Large intestine (tissue), 3 donors: ENCODE results near the gene CEMIP. TPM values are rescaled to one million over a fixed set of nuclear protein-coding genes. Genes with fewer than 3 reads are reported as not detected.

ENCODE experiments used
- DNase-seq, 2 donors: peaks; one replicate each; pipeline versions ENCODE4 v3.0.0 to v3.0.0-alpha.2; 2013
- H3K27ac ChIP-seq: one replicate; pipeline ENCODE4 v1.5.1; 2013; ENCODE audit warnings: low read length
- H3K27me3 ChIP-seq: 2 replicates; pipeline ENCODE4 v1.6.1; 2013; ENCODE audit warnings: low read length; ENCODE audit not compliant: control insufficient read depth, insufficient read depth
- H3K36me3 ChIP-seq: 2 replicates; pipeline ENCODE4 v1.6.1; 2013; ENCODE audit warnings: low read length; ENCODE audit not compliant: control insufficient read depth, insufficient read depth
- H3K4me1 ChIP-seq: one replicate; pipeline ENCODE4 v1.6.1; 2013; ENCODE audit warnings: low read length; ENCODE audit not compliant: control insufficient read depth, insufficient read depth
- H3K4me3 ChIP-seq: one replicate; pipeline ENCODE4 v1.5.1; 2013; ENCODE audit warnings: low read length
- H3K9me3 ChIP-seq: one replicate; pipeline ENCODE4 v1.6.1; 2013; ENCODE audit warnings: mild to moderate bottlenecking, low read depth, low read length, moderate library complexity; ENCODE audit not compliant: control insufficient read depth
- WGBS: methylation state at CpG from one replicate; pipeline ENCODE4 v1.1.5; 2013; ENCODE audit warnings: low lambda C conversion rate; ENCODE audit not compliant: insufficient coverage; 5-methylcytosine and 5-hydroxymethylcytosine counted together
- polyA plus RNA-seq: library from polyadenylated mRNA; unstranded; fragments of 120-200 nt; gene quantifications from one replicate; pipeline ENCODE4 v1.2.1, GENCODE V29; 2013

Gene CEMIP
- polyA plus RNA-seq, 1 donor: 2.5 TPM

DNA sequence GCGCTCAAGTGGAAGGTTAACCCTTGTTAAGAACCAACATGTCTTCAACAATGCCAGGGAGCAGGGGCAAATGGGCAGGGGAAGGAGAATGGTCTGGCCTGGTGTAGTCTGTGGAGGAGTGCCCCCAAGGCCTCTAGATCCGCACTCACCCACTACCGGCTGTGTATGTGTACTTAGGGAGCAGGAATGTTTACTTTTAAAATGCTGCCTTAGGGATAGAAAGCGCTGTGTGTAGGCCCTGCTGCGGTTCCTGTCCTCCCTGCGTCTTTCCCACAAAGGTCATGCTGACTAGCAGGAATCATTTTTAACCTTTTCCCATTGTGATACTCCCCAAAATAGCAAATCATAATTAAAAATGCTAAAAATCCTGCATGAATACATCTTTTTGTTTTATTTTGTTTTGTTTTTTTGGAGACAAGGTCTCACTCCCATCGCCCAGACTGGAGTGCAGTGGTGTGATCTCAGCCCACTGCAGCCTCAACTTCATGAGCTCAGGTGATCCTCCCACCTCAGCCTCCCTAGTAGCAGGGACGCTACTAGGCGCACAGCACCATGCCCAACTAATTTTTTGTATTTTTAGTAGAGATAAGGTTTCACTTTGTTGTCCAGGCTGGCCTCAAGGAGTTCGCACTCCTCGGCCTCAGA is 35.9 kb upstream of the CEMIP start:
- peak in 1 of 2 donors; percentile 41 for DNase-seq
- Histone ChIP-seq H3K4me1 (peaks cover 17% of the 10 kb centered on the region), H3K9me3 (no peaks in the 10 kb centered on the region), H3K27me3 (no peaks in the 10 kb centered on the region), H3K27ac (peak overlapping the region; percentile 28), H3K36me3 (no peaks in the 10 kb centered on the region), H3K4me3 (no peak overlapping the region)
- WGBS: 80% methylated on average over 2 of the region's 11 CpGs

DNA sequence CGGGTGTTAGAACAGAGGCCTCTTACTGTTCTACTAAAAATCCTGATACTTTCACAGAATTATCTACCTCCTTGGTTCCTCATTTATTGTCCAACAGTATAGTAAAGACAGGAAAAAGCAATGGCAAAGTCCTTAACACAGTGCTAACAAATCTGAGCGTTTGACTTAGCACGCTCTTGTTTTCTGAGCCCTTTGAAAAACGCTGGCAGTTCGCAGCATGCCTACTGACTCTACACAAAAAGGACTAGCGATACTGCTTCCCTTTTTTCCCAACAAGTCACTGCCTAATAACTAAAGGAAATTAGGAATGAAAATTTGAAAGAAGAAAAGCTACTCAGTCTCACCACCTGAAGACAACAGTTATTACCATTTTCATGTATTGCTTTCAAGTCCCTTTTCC is 34.8 kb upstream of the CEMIP start:
- 91% methylated on average over 4 of the region's 6 CpGs for WGBS
- H3K9me3 ChIP-seq: no peaks in the 10 kb centered on the region
- no peaks in the 10 kb centered on the region for H3K27me3 ChIP-seq
- no peak overlapping the region for H3K27ac ChIP-seq
- peaks cover 2% of the 10 kb centered on the region for H3K36me3 ChIP-seq
- no peak for DNase-seq
- no peak overlapping the region for H3K4me3 ChIP-seq
- H3K4me1 ChIP-seq: peaks cover 17% of the 10 kb centered on the region

DNA sequence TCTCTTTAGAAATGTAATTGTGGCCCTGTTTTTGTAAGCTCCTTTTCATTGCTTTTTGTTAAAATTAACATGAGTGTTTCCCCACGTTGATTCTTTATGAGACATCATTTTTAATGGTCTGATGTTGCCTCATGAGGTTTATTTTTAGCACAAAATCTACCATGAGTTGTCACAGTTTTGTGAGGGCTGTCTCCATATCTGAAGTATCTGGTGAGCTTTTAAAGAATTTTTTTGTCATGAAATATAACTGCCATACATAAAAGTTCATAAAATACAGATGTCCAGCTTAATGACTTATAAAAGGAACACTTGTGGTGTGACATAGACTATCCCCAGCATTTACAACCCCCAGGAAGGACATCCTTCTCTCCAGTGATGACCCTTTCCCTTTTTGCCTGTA is 34.3 kb upstream of the CEMIP start:
- no peak for DNase-seq
- no CpG with 5 or more reads among the region's 1 CpG for WGBS
- Histone ChIP-seq H3K27ac (no peak overlapping the region), H3K27me3 (no peaks in the 10 kb centered on the region), H3K9me3 (no peaks in the 10 kb centered on the region), H3K4me3 (no peak overlapping the region), H3K36me3 (peaks cover 5% of the 10 kb centered on the region), H3K4me1 (peaks cover 17% of the 10 kb centered on the region)

DNA sequence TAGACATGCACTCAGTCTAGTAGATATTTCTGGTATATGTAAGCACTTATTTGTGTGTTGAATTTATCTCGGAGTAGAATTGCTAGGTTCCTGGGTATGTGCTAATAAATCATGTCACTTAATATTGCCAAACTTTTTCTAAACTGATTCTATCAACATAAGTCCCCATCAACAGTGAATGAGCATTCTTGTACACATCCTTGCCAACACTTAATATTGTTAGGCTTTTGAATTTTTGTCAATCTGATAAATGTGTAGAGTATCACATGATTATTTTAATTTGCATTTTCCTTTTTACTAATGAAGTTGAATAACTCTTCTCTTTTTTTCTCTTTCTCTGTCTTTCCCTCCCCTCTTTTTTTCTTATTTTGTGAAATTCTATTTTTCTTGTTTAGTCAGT is 33.3 kb upstream of the CEMIP start:
- Histone ChIP-seq H3K27me3 (no peaks in the 10 kb centered on the region), H3K9me3 (no peaks in the 10 kb centered on the region), H3K4me1 (peaks cover 17% of the 10 kb centered on the region), H3K27ac (no peak overlapping the region), H3K4me3 (no peak overlapping the region), H3K36me3 (peaks cover 14% of the 10 kb centered on the region)
- WGBS: no CpG with 5 or more reads among the region's 1 CpG
- no peak for DNase-seq

DNA sequence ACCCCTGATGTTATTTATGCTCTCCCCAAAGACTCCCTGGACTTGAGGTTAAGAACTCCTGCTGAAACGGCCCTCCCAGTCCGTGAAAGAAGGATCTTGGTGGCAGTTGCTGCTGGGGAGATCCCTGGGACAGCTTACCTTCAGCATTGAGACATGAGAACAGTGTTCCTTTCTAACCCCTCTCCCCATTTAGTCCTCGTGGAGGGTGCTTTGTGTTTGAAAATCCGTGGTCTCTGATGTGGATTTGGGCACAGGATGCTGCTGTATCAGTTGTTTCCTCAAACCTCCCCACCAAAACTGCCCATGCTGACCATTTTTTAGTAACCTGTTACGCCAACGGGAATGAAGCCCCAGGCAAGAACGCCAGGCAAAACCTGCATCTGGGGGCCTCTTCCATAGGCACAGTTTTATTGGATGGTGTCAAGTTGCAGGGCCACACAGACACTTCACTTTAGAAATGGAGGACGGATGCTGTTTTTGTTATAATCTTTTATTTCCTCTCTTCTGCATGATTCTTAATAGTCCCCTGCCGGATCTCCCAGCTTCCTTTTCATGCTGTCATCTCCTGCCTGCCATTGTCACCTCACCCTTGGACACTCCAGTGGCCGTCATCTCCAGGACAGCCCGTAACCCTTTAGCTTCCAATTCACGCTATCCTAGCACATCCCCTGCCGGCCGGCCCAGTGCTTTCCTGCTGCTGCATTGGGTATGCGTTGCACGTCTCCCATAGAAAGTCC is 31.7 kb upstream of the CEMIP start:
- H3K4me1 ChIP-seq: peaks cover 13% of the 10 kb centered on the region
- no peak for DNase-seq
- no CpG with 5 or more reads among the region's 16 CpGs for whole genome bisulfite sequencing
- no peak overlapping the region for H3K27ac ChIP-seq
- no peaks in the 10 kb centered on the region for H3K9me3 ChIP-seq
- no peaks in the 10 kb centered on the region for H3K27me3 ChIP-seq
- H3K4me3 ChIP-seq: no peak overlapping the region
- peaks cover 17% of the 10 kb centered on the region for H3K36me3 ChIP-seq

DNA sequence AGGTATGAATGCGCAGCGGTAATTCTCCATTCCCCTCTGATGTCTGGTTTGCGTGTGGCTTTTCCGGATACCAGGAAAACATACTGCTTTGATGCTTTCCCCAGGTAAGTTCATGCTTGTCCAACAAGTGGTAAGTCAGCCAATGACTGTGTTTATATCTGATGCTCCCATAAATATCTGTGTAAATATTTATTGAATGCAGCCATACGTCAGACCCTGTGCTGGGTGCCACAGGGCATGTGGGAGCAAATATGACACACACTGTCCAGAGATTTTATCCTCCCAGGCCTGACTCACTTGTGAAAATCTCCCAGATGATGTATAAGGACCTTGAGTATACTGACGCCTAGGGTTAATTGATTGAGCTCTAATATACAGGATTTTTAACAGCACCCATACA is 29.6 kb upstream of the CEMIP start:
- no peaks in the 10 kb centered on the region for H3K27me3 ChIP-seq
- no peak overlapping the region for H3K27ac ChIP-seq
- H3K36me3 ChIP-seq: peaks cover 27% of the 10 kb centered on the region
- no peak for DNase-seq
- H3K4me3 ChIP-seq: no peak overlapping the region
- no CpG with 5 or more reads among the region's 6 CpGs for WGBS
- H3K4me1 ChIP-seq: no peaks in the 10 kb centered on the region
- no peaks in the 10 kb centered on the region for H3K9me3 ChIP-seq

DNA sequence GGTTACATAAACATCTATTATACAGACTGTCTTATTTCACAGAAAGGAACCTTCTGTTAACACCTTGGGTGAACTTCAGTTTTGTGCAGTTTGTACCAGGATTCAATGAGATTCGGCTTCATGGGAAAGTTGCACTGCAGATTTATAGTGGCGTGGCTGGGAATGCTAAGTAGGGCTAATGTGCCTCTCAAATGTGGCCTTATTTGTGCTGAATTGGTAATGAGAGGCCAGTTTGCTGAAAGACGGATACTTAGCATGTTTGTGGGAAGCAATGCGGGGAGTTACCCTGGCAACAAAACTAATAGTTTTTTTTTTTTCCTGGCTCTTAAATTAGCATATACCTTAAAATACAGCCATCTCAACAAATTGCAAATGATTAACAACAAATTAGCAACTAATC is 28.6 kb upstream of the CEMIP start:
- no peak overlapping the region for H3K27ac ChIP-seq
- H3K36me3 ChIP-seq: peaks cover 30% of the 10 kb centered on the region
- no peak for DNase-seq
- no peak overlapping the region for H3K4me3 ChIP-seq
- H3K27me3 ChIP-seq: no peaks in the 10 kb centered on the region
- no peaks in the 10 kb centered on the region for H3K9me3 ChIP-seq
- H3K4me1 ChIP-seq: no peaks in the 10 kb centered on the region
- whole genome bisulfite sequencing: 100% methylated on average over 1 of the region's 4 CpGs

DNA sequence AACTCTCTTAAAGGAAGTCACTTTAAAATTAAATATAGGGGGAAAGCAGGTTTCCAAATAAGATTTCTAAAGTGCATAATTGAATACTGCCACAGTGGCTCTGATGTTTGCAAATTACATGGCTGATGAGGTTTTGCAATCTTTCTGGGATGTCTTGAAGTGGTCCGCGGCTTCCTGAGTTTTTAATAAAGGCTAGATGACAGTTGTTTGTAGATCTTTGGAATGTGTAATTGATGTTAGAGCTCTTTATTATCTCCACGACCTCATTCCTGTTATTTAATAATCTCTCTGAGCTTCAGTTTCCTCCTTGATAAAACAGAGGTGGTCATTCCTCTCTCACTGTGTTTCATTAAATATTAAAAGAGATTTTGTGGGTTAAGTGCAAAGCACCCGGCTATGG is 27.0 kb upstream of the CEMIP start:
- no peak overlapping the region for H3K4me3 ChIP-seq
- no peak for DNase-seq
- no CpG with 5 or more reads among the region's 4 CpGs for WGBS
- peaks cover 38% of the 10 kb centered on the region for H3K36me3 ChIP-seq
- no peaks in the 10 kb centered on the region for H3K9me3 ChIP-seq
- H3K27ac ChIP-seq: no peak overlapping the region
- H3K4me1 ChIP-seq: no peaks in the 10 kb centered on the region
- H3K27me3 ChIP-seq: no peaks in the 10 kb centered on the region

DNA sequence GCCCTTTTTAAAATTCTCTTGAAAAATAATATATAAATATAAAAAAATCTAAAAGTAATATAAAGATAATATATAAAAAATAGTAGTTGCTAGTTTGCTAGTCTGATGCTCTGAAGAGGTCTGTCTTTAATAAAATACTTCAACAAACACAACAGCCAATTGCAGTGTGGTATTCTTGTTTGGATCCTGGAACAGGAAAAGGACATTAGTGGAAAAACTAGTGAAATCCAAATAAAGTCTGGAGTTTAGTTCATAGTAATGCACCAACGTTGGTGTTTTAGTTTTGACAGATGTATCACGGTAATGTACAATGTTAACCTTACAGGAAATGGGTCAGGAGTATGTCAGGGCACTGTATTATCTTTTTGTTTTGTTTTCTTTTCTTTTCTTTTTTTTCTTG is 26.0 kb upstream of the CEMIP start:
- no peaks in the 10 kb centered on the region for H3K4me1 ChIP-seq
- H3K36me3 ChIP-seq: peaks cover 38% of the 10 kb centered on the region
- H3K27me3 ChIP-seq: no peaks in the 10 kb centered on the region
- H3K27ac ChIP-seq: no peak overlapping the region
- WGBS: no CpG with 5 or more reads among the region's 2 CpGs
- H3K9me3 ChIP-seq: no peaks in the 10 kb centered on the region
- no peak for DNase-seq
- no peak overlapping the region for H3K4me3 ChIP-seq

DNA sequence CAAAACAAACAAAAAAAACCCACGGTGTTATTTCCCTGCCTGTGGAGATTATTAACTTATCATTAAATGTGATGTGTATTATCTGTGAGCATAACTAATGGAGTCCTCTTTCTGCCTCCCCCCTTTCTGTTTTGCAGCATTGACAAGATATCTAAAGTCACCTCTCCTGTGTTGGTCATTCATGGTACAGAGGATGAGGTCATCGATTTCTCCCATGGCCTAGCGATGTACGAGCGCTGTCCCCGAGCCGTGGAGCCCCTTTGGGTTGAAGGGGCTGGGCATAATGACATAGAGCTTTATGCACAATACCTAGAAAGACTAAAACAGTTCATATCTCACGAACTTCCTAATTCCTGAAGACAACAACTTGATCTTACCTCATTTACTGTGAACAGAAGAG is 25.2 kb upstream of the CEMIP start:
- no CpG with 5 or more reads among the region's 8 CpGs for WGBS
- DNase-seq: no peak
- peaks cover 36% of the 10 kb centered on the region for H3K36me3 ChIP-seq
- no peaks in the 10 kb centered on the region for H3K27me3 ChIP-seq
- no peaks in the 10 kb centered on the region for H3K9me3 ChIP-seq
- H3K27ac ChIP-seq: no peak overlapping the region
- no peaks in the 10 kb centered on the region for H3K4me1 ChIP-seq
- no peak overlapping the region for H3K4me3 ChIP-seq

DNA sequence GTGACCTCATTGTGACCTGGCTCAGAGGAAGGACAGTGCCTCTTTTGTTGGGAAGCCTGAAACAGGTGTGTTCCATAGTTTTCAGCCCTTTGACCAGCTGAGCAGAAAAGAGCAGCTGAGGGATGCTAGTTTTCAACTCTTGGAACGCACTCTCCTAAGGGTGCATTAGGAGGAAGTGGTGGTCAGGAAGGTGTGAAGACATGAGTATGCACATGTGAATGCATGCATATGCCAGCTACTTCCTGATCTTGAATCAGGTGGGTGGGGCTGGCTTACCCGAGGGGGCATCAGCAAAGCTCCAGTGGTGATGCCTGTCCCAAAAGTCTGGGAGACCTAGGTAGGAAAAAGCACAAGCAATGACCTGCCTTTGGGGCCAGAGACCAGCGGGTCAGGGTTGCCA is 23.3 kb upstream of the CEMIP start:
- WGBS: 100% methylated on average over 1 of the region's 3 CpGs
- Histone ChIP-seq H3K9me3 (no peaks in the 10 kb centered on the region), H3K4me3 (no peak overlapping the region), H3K4me1 (no peaks in the 10 kb centered on the region), H3K27me3 (no peaks in the 10 kb centered on the region), H3K27ac (no peak overlapping the region), H3K36me3 (peaks cover 24% of the 10 kb centered on the region)
- no peak for DNase-seq
